CD4-positive, alpha-beta T cell treated with Interleukin-2 at 100 ng/mL for 4 hours (primary cell): ENCODE data around the gene SLC6A13.

Source experiments
- DNase-seq: peaks from one replicate; pipeline ENCODE4 v3.0.0-alpha.2; 2020; ENCODE audit warnings: low spot score

Gene SLC6A13

DNA sequence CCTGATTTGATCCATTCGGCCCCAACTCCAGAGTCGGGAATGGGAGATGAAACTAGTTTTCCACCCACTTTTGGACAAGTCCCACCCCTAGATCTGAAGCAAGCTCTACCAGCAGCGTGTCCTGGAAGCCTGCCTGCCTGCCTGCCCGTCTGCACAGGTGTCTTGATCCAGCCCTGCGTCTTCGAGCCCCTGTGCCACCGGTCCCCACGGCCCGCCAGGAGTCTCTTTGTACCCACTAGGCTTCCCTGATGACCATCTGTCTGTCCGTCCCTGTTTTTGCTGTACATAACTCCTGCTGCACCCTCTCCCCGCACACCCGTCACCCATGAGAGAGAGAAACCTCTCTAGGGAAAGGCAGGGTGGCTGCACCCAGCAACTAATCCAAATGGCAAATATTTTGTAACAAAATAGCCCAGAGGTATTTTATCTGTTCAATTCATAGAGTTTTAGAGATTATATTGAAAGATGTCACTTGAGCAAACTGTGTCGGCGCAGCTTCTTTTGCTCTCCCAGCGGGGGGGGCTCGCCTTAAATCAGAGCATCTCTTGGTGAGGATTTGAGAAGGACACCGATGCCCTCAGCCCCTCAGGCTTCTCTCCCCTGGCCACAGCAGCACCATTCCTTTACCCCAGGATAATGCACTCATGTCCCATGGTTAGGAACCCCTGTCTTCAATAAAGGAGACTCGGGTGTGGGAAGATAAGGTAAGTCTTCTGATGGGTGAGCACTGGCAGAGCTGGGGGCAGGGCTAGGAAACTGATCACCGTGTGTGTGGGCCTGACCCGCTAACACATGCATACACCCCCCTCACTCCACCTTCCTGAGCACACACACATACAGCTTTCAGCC, 84.4 kb downstream of the SLC6A13 start:
- DNase-seq = no peak

DNA sequence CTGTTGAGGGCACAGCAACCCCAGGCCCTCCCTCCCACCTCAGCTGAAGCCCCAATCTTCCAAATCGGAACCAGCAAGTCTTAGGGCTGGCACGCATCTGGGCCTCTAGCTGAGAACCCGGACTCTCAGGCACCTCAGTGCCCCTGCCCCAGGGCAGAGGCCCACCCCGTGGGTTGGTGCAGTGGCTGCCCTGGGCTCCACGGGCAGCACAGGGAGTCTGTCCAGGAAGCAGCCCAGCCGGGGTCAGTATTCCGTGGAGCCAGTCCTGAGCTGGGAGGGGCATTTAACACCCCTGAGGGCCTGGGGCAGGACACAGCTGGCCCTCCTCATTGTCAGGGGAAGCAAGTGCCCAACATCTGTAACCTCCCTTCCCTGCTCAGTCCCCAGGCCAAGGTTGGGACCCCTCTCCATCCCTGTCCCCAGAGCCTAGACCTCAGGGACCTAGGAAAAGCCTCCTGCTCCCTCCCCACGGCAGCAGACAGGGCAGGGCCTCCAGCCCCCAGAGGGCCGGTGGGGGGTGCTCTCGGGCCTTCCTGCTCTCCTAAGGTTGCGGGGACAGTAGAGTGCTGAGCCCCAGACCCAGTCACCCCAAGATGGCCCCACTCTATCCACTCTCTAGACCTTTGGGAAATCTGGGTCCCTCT, 85.2 kb downstream of the SLC6A13 start:
- DNase-seq = no peak

DNA sequence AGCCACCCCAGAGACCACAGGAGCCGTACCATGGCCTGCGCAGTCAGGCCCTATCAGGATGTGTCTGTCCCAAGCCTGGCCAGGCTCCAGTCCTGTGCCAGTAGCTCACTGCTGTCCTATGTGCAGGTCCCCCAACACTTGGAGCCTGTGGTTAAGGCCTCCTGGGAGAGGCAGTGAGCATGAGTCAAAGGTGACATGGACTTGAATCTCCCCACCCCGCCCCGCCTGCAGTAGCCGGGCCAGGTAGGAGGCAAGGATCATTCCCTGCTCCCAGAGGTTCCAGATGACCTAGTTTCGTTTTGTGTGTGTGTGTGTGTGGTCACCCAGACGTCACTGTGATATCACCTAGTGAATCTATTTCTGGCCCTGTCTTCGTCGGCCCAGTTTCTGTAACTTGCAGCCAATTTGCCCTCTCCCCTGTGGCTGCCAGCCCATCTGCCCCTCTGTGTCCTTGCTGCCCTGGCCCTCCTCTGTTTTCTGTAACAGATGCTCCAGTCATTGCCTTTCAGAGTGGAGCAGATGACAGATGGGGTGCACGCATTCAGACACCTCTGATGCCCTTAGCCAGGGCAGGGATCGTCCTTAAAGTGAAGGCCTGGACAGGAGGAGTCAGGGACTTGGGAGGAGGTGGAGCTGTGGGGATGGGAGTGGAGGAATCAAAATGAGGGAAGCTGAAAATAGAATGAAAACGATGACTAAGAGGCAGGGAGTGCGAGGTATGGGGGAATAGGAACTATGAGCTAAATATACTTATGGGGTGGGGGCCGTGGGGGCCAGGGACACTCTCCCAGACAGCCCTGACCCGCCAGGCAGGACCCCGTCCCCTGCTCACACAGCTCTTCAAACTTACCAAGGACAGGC, 86.1 kb downstream of the SLC6A13 start:
- DNase-seq = no peak

DNA sequence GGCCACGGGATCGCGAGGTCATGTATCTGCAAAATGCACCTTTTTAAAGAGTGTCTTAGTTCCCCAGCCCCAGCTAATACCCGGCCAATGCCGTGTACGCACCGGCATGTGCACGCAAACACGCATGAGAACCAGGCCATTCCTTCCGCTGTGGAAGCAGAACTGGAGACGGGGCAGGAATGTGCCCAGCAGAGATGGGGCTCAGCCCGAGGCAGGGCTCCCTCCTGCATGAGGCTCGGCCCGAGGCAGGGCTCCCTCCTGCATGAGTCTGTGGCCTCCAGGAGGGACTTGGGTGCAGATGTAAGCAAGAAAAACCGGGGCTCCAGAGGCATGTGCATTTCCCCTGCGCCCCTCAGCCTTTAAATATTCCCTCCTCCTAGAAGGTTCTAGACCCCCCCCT, 86.9 kb downstream of the SLC6A13 start:
- DNase-seq = no peak

DNA sequence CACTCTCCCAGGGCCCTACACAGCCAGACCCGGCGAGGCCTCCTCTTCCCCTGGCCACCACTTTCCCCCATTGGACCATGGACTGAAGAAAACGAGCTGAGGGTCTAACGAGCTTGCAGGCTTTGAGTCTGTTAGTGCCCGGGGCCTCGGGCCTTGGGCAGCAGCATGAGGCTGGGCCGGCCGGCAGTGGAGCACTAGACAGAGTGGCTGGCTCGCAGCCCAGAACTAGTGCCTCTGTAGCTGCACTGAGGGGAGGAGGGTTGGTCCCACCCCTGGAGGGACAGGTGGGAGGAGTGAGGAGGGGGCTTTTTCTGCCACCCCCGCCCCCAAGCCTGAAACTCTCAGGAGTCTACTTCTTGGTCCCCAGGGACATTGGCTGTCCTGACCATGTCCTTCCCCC, 87.4 kb downstream of the SLC6A13 start:
- DNase-seq = no peak

DNA sequence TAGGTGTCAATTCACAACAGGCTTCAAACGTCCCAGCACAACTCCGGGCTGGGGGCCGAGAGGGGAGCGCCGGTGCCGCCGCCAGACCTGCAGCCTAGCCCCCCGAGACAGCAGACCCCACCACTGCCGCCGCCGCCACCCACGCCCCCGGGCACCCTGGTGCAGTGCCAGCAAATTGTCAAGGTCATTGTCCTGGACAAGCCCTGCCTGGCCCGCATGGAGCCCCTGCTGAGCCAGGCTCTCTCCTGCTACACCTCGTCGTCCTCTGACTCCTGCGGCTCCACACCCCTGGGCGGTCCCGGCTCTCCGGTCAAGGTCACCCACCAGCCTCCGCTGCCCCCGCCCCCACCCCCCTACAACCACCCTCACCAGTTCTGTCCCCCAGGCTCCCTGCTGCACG, 88.0 kb downstream of the SLC6A13 start:
- no peak for DNase-seq

DNA sequence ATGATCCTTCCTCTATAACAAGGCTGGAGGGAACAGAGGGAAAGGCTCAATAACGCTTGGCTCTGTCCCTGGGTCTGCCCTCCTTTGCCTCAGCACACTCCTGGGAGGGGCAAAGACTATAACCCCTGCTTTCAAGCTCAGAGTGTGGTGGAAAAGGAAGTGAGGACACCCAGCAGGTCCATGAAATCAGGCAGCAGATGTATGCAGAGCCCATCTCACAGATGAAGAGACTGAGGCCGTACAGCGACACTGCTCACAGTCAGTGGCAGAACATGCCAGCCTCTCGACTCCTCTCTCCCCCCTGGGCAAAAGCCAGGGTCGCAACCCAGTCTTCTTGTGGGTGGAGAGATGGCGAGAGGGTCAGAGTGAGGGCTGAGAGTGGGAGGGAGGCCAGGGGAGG, 88.5 kb downstream of the SLC6A13 start:
- no peak for DNase-seq

DNA sequence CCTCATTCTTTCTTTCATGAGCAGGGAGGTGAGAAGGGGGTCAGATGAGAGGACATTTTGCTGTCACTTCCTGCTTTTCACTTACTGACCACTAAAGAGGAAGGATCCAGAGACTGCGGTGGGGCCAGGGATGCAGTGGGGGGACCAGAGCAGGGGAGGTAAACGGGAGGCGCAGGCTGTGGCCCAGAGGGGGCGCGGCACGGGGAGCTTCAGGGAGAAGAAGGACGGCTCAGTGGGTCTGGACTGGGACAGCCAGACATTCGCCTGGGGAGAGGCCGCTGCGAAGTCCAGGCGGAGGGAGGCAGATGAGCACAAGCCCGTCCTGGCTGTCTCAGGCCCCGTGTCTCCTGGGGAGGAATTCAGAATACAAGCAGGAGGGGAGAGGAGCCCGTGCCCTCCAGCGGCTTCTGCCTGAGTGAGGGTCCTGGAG, 89.9 kb downstream of the SLC6A13 start:
- no peak for DNase-seq

DNA sequence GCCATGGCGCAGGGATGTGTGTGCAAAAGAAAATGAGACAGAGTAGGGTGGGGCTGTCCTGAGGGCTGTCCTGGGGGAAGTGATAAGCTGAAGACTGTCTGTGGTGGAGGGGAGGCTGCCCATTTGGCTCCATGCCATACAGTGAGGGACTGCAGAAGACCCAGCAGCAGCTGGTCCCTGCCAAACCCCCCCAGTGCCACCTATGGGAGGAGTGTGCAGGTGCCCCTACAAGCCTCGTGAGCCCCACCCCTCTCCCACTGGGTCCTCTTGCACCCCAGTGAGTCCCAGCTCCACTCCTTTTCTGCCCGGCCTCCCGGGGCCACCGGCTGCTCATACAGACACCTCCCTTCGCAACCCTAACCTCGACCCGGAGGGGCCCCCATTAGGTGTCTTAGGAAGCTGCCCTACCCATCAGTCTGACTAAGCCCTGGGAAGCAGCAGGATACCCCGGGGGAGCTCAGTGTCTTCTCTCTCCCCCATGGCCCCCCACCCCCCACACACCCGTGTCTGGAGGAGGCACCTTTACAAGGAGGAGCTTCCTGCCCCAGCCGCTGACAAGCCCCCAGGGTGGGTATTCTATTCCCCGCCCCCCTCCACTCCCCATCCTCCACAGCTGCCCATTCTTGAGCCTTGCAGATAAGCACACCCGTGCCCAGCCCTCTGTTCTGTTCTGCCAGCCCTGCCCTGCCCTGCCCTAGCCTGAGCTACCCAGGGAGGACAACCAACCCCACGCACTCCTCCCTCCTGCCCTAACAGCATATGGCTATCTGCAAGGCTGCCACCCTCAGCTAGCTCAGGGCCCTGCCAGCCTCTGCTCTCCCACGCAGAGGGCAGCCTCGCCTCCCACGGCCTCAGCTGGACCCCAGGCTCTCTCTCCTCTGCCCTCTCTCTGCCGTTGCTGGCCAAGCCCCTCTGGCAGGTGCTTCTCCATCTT, 90.6 kb downstream of the SLC6A13 start:
- DNase-seq = no peak

DNA sequence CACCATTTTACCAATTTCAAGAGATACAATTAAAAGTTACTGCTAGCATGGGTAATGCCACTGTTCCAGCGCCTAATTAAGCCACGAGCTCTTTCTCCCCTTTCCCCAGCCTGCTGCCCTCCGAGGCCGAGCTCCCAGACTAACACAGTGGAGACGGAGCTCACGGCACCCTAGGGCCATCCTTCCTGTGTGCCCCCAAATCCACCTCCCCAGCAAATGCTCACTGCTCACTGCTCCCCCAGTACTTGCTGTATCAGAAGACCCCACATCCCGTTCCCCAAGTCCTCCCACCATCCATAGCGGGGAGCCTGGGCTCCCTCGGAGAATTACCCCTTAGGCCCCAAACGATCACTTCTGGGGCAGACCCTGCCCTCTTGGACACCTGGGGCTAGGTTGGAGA, 91.4 kb downstream of the SLC6A13 start:
- no peak for DNase-seq
